Stimulated activated CD4-positive, alpha-beta T cell treated with anti-CD3 and anti-CD28 coated beads, Interleukin-4, amount 100 ng/mL, for 4 hours (primary cell): ENCODE measurements around the gene AK9.
A peak's percentile ranks its signal among the peaks of the same experiment; 100 is the strongest.
"Not testable (repeated sequence)": the region's sequence is repeated elsewhere in the genome, so short reads cannot be mapped to it uniquely, and the experiment has no call there.

Source experiments
- DNase-seq, 2 experiments: peaks; one replicate each; pipeline ENCODE4 v3.0.0-alpha.2; 2020

Gene AK9

GRCh38 chr6:109477725-109478124 lies 213.3 kb downstream of the AK9 start:
- no peak for DNase-seq

- no peak for DNase-seq
Measured at GRCh38 chr6:109477184-109477583, 213.8 kb downstream of the AK9 start.

- no peak for DNase-seq
Measured at GRCh38 chr6:109475625-109476024, 215.4 kb downstream of the AK9 start.

- no peak for DNase-seq
Measured at GRCh38 chr6:109474995-109475394, 216.0 kb downstream of the AK9 start.

- no peak for DNase-seq
Measured at GRCh38 chr6:109473120-109473519, 217.9 kb downstream of the AK9 start.

- DNase-seq = no peak
Measured at GRCh38 chr6:109472132-109472995, 218.6 kb downstream of the AK9 start.

GRCh38 chr6:109471105-109471810 lies 219.7 kb downstream of the AK9 start:
- DNase-seq = no peak

- no peak for DNase-seq
Measured at GRCh38 chr6:109469591-109470189, 221.3 kb downstream of the AK9 start.

GRCh38 chr6:109467696-109468095 lies 223.3 kb downstream of the AK9 start:
- no peak for DNase-seq

- DNase-seq = no peak
Measured at GRCh38 chr6:109466212-109466923, 224.6 kb downstream of the AK9 start.

- no peak for DNase-seq
Measured at GRCh38 chr6:109465772-109466171, 225.2 kb downstream of the AK9 start.

GRCh38 chr6:109461733-109462526 lies 229.1 kb downstream of the AK9 start:
- DNase-seq = no peak

- not testable (repeated sequence) for DNase-seq
Measured at GRCh38 chr6:109461205-109461604, 229.8 kb downstream of the AK9 start.

GRCh38 chr6:109460161-109460829 lies 230.7 kb downstream of the AK9 start:
- DNase-seq = no peak

GRCh38 chr6:109458774-109459531 lies 232.0 kb downstream of the AK9 start:
- DNase-seq = peak in 1 of 2 experiments; percentile 48

GRCh38 chr6:109457562-109457996 lies 233.4 kb downstream of the AK9 start:
- DNase-seq = no peak

GRCh38 chr6:109456710-109457561 lies 234.1 kb downstream of the AK9 start:
- DNase-seq = no peak

- DNase-seq = no peak
Measured at GRCh38 chr6:109456111-109456583, 234.9 kb downstream of the AK9 start.

- DNase-seq = peak; percentile 48 to 57
Measured at GRCh38 chr6:109455437-109456110, 235.4 kb downstream of the AK9 start, which contains the start of gene MICAL1. TSS of gene MICAL1 (minus strand) at chr6:109455772. CDS start at chr6:109454196, 1,576 bp downstream.
